Measurements from ENCODE around the gene TCF20.

The TCF20 gene

GRCh38 chr22:42270510-42271190, at the start of gene TCF20:
Gene TCF20, minus strand, starts transcription at chr22:42270653. Its CDS starts 55,348 bp downstream, at chr22:42215305.
- DNase-seq (ENCODE audit: low spot score), result peak; percentile 91

GRCh38 chr22:42319386-42319785, 48.9 kb upstream of the TCF20 start:
- no peak for DNase-seq (ENCODE audit: low spot score)

GRCh38 chr22:42318967-42319366, 48.5 kb upstream of the TCF20 start:
- no peak for DNase-seq (ENCODE audit: low spot score)

GRCh38 chr22:42317691-42318547, 47.5 kb upstream of the TCF20 start:
- no peak for DNase-seq (ENCODE audit: low spot score)

- peak; percentile 69 for DNase-seq (ENCODE audit: low spot score)
Observed at GRCh38 chr22:42317008-42317407, 46.6 kb upstream of the TCF20 start.

- DNase-seq (ENCODE audit: low spot score), result no peak
Observed at GRCh38 chr22:42315392-42315756, 44.9 kb upstream of the TCF20 start.

- no peak for DNase-seq (ENCODE audit: low spot score)
Observed at GRCh38 chr22:42314709-42315391, 44.4 kb upstream of the TCF20 start.

- no peak for DNase-seq (ENCODE audit: low spot score)
Observed at GRCh38 chr22:42313804-42314581, 43.5 kb upstream of the TCF20 start.

- no peak for DNase-seq (ENCODE audit: low spot score)
Observed at GRCh38 chr22:42313204-42313603, 42.8 kb upstream of the TCF20 start.

- DNase-seq (ENCODE audit: low spot score), result no peak
Observed at GRCh38 chr22:42310291-42311015, 40.0 kb upstream of the TCF20 start.

- no peak for DNase-seq (ENCODE audit: low spot score)
Observed at GRCh38 chr22:42309865-42310264, 39.4 kb upstream of the TCF20 start.

- no peak for DNase-seq (ENCODE audit: low spot score)
Observed at GRCh38 chr22:42308892-42309468, 38.5 kb upstream of the TCF20 start.

- no peak for DNase-seq (ENCODE audit: low spot score)
Observed at GRCh38 chr22:42307806-42308563, 37.5 kb upstream of the TCF20 start.

GRCh38 chr22:42306010-42306409, 35.6 kb upstream of the TCF20 start:
- DNase-seq (ENCODE audit: low spot score), result no peak

- DNase-seq (ENCODE audit: low spot score), result no peak
Observed at GRCh38 chr22:42304324-42304790, 33.9 kb upstream of the TCF20 start.

GRCh38 chr22:42303396-42304323, 33.2 kb upstream of the TCF20 start:
- DNase-seq (ENCODE audit: low spot score), result no peak

GRCh38 chr22:42301742-42302102, 31.3 kb upstream of the TCF20 start:
- no peak for DNase-seq (ENCODE audit: low spot score)

- DNase-seq (ENCODE audit: low spot score), result no peak
Observed at GRCh38 chr22:42301077-42301741, 30.8 kb upstream of the TCF20 start.
